HG02642 (cell line): ENCODE data around the gene ZMYM4.
A peak's percentile ranks its signal among the peaks of the same experiment; 100 is the strongest.

ENCODE experiments used
- ATAC-seq: cut with Tn5 transposase; IDR thresholded peaks from one replicate; pipeline ENCODE4 v1.9.1; 2021; ENCODE audit warnings: mild to moderate bottlenecking; ENCODE audit not compliant: unreplicated experiment, poor library complexity

The ZMYM4 gene

DNA sequence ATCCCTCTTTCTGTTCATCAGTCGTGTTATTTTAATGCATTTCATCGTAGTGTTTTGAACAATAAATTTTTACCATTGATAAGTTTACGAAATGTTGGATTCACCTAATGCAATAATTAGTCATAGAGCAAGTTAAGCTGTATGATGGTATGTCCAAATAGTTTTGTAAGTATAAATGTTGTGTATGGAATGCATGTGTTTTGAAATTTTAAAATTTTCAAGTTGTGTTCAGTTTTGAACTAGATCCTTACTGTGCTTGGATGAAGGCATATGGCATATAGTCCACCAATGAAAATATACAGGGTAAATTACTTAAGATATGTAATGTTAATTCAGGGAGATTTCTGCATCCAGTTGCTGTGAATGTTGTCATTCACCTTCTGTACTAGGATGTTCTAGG is 2.3 kb downstream of the ZMYM4 start:
- ATAC-seq = no peak

DNA sequence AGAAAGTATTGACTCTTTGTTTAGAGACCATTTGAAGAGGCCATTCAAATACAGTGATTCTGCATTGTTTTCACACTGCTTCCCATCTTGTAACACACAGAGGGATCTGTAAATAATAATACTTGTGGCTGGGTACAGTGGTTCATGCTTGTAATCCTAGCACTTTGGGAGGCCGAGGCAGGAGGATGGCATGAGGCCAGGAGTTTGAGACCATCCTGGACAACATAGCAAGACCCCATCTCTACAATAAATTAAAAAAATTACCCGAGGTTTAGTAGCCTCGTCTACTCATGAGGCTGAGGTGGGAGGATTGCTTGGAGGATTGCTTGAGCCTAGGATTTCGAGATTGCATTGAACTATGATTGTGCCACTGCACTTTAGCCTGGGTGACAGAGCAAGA is 5.7 kb downstream of the ZMYM4 start:
- no peak for ATAC-seq

DNA sequence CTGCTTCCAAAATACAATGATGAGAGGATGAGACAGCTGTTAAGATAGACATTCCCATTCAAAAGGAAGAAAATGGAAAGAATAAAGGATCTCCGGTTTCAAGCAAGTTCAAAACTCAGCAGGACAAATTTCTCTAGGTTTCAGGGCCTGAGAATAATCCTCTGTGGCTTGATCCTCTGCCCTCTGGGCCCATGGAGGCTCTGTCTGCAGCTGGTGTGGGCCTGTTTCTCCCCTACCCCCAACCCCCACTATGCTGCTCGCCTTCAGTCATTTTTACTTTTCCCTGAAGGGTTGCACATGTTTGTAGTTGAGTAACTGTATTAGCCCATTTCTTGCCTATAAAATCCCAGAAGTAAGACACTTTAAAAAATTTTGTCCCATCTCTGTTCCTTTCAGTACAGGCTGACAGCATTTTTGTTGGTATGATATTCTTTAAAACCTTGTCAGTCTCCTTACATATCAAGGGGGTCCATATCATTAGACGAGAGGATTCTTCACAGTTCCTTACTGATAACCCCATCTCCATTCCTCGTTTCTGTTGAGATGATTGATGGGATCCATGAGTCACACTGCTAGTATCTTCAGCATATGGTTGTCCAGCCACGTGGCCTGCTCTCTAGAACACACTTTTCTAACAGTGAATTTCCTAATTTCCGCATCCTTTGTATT is 10.5 kb downstream of the ZMYM4 start:
- ATAC-seq = no peak

DNA sequence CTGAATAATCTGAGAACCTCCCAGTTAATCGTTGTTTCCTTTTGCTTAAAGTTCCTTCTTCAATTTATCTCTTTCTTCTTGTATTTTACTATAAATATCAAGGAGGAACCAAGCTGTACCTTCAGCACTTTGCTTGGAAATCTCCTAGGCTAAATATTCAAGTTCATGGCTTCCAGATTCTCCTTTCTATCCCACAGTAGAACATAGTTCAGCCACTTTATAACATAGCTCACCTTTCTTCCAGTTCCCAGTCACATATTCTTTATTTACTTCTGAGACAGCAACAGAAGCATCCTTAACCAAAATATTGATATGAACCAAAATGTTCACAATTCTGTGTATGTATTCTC is 11.0 kb downstream of the ZMYM4 start:
- no peak for ATAC-seq

DNA sequence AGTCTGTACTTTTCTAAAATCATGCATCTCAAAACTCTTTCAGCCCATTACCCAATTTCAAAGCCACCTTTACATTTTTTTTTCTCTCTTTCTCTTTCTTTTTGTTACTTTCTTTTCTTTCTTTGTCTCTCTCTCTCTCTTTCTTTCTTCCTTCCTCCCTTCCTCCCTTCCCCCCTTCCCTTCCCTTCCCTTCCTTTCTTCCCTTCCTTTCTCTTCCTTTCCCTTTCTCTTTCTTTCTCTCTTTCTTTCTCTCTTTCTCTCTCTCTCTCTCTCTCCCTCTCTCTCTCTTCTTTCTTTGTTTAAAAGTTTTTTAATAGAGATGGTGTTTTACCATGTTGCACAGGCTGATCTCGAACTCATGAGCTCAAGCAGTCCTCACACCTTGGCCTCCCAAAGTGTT is 11.5 kb downstream of the ZMYM4 start:
- no peak for ATAC-seq

DNA sequence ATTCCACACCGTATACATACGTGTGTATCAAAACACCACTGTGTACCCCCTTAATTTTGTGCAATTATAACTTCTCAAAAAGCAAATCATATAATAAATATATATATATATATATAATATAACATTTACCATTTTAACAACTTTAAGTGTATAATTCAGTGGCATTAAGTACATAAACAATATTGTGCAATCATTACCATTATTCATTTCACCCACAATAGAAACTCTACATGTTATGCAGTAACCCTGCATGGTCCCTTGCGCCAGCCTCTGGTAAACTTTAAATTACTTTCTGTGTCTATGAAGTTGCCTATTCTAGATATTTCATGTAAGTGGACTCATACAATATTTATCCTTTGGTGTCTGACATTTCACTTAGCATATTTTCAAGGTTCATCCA is 13.1 kb downstream of the ZMYM4 start:
- no peak for ATAC-seq

DNA sequence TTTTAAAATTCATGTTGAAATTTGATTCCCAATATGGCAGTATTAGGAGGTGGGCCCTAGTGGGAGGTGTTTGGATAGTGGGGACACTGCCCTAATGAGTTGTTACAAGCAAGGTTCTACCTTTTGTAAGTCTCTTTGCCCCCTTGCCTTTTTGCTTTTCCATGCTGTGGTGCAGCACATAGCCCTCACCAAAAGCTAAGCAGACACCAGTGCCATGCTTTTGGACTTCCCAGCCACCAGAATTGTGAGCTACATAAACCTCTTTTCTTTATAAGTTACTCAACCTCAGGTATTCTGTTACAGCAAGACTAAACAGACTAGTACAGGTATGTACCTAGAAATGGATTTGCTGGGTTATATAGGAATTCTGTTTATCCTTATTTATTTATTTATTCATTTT is 13.7 kb downstream of the ZMYM4 start:
- no peak for ATAC-seq

DNA sequence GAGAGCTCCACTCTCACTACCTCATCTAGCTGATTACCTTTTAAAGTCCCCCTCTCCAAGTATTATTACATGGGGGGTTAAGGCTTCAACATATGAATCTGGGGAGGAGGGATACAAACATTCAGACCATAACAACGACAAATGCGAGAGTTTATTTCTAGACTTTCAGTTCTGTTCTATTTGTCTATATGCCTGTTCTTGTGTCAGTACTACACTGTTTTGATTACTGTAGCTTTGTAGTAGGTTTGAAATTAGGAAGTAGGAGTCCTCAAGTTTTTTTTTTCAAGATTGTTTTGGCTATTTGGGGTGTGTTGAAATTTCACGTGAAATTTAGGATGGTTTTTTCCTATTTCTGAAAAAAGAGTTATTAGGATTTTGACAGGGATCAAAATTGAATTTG is 16.3 kb downstream of the ZMYM4 start:
- no peak for ATAC-seq

DNA sequence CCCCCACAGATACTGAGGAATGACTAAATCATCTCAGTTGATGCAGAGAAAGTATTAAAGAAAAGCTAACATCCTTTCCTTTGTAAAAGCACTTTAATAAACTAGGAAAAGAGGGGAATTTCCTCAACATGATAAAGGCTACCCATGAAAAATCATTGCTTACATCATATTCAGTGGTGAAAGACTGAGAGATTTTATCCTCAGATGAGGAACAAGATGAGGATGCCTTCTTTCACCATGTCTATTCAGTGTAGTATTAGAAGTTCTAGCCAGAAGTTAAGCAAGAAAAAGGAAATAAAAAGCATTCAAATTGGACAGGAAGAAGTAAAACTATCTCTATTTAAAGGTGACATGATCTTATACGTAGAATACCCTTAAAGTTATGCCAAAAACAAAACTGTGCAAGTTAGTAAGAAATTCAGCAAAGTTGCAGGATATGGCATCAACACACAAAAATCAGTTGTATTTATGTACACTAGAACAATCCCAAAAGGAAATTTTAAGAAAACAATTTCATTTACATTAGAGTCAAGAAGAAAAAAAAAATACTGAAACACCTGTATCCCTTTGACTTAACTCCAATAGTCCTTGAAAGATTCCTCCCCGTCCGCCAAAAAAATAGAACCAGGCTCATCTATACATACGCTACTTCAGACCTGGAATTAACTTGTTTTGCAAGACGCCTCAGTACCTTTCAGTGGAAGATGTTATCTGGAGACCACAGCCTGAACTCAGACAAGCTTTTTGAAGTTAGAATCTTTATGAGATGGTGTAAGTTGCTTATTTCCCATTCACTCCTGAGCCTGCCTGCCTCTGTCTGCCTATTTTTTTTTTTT is 17.5 kb downstream of the ZMYM4 start:
- no peak for ATAC-seq

DNA sequence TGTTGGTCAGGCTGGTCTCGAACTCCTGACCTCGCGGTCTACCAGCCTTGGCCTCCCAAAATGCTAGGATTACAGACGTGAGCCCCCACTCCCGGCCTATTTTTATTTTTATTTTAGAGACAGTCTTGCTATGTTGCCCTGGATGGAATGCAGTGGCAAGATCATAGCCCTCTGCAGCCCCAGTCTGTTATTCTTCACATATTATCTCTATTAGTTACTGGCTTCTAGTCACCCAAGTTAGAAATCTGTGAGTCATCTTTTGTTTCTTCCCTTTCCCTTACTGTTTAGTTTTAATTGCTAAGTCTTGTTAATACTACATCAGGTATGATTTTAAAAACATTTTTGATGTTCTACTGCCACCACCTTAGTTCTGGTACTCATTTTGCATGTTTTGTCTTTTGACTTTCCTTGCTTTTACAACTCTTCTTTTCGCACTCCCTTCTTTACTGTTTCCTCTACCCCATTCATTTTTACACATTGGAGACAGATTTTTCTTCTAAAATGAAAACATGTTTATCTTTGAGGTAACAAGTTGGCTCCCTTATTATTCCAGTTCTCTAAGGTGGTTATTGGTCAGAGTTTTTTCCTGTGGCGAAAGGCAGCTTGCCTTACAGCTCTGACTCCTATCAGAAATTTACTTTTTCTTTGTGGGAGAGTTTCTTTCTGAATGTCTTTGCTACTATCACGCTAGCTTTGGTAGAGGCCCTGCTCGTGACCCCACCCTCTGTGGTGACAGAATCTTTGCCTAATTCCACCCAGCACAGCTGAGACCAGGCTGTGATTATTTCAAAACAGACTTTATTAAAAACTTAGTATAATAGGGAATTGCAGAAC is 19.5 kb downstream of the ZMYM4 start:
- ATAC-seq = no peak

DNA sequence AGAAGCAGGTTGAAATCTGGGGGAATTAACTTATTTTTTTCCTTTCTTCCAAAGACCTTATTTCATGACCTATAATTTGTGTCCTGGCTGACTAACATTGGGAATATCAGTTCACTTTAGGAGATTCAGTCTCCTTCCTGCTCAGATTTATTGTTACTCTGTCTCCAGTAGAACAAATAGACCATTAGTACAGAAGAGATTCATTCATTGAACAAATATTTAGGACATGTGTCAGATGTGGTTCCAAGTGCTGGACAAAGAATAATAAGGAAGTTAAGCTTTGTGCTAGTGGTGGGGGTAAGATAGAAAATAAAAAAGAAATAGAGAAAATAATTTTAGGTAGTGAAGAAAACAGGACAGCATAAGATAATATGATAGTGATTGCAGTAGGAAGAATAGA is 20.3 kb downstream of the ZMYM4 start:
- ATAC-seq = no peak

DNA sequence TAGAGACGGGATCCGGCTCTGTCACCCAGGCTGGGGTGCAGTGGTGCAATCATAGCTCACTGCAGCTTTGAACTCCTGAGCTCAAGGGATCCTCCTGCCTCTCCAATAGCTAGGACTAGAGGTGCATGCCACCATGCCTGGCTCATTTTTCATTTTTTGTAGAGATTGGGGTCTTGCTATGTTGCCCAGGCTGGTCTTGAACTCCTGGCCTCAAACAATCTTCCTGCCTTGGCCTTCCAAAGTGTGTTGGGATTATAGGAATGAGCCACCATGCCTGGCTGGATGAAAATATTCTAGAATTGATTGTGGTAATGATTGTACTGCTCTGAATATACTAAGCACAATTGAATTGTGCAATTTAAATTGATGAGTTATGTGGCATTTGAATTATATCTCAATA is 21.9 kb downstream of the ZMYM4 start:
- ATAC-seq = no peak

DNA sequence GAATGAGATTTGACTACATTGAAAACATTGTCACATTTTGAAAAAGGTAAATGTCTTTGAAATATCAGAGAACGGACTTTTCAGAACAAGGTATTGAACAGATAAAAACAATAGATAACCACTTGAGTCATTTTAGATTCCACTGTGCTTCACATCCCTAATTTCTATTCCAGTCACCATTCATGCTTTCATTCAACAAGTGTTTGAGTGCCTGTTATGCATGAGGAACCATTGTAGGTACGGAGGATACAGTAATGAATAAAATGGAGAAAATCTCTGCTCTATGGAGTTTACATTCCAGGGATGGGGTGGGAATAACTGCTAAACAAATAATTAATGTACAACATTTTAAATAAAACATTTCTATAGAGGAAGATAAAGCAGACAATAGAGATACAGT is 26.3 kb downstream of the ZMYM4 start:
- ATAC-seq = no peak

DNA sequence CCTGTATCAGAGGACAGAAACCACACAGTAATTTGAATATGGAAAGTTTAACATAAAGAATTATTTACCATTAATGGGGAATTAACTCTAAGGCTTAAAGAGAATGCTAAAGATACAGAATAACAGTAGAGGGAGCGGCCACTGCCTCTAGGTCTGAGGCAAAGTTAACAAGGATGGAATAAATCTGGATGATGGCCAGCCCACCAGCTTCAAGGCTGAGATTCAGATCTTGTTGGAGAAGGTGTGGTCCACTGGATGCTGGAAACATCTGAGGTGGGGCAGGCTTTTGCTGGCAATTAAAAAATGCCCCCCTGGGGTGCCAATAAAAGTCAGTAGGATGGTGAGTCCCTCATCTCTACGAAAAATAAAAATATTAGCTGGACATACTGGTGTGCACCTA is 29.4 kb downstream of the ZMYM4 start:
- no peak for ATAC-seq

DNA sequence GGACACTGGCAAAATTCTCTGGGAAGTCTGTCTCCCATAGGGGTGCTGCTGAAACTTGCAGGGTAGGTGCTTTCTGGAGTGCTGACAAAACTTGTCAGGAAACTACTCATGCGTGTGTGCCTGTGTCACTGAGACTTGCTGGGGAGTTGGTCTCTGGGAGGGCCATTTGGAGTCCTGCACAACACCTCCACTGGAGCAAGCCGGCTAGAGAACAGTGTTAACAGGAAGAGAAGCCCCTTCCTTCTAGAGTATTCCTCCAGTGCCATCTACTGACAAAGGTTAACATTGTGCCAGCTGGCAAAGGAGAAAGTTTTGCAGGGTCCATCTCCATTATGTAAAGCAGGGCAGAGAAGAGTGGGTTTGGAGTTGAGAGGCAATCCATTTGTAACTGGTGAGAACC is 30.0 kb downstream of the ZMYM4 start:
- ATAC-seq = peak; percentile 62

DNA sequence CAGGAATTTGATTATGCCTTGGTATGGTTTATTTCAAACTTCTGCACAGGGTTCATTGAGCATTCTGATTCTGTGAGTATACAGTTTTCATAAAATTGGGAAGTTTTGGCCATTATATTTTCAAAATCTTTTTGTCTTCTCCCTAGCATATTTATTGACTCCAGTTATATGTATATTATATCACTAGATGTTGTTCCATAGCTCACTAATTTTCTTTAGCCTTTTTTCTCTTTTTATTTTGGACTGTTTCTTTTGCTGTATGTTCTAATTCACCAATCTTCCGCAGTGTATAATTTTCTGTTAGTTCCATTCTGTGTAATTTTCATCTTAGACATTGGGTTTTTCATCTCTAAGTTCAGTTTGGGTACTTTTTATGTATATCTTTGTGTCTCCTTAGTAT is 31.9 kb downstream of the ZMYM4 start:
- ATAC-seq = no peak

DNA sequence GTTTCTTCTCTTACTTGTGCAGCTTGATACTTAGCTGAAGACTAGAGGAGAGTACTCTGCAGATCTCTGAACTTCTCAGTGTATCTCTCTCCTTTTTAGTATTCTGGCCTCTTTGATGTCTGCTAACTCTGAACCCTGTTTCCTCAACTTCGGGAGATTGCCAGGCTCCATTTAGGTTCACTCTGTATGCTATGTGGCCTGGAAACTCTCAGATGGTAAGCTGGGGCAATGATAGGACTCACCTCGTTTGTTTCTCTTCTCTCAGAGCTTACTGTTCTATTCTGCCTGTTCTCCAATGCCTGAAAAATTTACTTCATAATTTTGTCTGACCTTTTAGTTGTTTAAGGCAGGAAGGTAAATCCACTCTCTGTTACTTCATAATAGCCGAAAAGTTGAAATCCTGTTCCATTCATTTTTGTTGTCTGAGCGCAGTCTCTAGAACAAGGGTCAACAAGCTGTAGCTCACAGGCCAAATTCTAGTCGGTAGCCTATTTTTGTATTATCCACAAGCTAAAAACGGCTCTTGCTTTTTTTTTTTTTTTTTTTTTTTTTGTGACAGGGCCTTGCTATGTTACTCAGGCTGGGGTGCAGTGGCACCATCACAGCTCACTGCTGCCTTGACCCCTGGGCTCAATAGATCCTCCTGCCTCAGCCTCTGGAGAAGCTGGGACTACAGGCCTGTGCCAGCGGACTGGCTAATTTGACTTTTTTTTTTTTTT is 33.3 kb downstream of the ZMYM4 start:
- no peak for ATAC-seq

DNA sequence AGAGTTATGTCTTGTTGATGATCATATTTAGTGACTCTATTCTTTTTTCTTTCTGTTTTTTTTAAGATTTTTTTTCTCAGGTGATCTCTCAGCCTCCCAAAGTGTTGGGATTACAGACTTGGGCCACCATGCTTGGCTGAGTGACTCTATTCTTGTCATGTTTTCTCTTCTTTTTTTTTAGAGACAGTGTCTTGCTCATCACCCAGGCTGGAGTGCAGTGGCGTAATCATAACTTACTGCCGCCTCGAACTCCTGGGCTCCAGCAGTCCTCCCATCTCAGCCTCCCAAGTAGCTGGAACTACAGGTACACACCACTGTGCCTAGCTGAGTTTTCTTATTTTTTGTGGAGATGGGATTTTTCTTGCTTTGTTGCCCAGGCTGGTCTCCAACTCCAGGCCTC is 36.9 kb downstream of the ZMYM4 start:
- no peak for ATAC-seq

DNA sequence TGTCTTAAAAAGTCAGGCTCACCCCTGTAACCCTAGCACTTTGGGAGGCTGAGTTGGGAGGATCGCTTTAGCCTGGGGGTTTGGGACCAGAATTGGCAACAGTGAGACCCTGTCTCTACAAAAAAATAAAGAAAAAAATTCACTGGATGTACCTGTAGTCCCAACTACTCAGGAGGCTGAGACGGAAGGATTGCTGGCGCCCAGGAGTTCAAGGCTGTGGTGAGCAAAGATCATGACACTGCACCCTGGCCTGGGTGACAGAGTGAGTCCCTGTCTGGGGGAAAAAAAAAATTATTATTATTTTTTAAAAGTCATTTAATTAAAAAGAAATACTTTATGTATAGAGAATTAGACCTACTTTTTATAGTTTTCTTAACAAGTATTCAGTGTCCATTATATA is 47.1 kb downstream of the ZMYM4 start:
- no peak for ATAC-seq

DNA sequence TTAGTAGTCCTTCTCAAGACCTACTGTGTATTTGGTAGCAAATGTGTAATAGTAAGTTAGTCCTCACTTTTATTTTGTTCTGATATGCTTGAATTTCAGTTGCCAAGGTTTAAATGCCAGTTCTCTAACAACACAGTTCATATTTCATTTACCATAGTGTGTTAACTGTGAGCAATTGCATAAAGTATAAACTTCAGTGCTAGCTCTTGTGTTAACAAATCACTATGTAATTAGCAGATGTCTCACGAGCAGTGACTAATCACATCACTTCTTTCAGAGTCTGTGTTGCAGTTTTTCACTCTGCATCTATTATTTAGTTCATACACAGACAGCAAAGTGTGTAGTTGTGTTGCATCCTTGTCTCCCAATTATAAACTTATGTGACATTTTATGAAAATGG is 47.8 kb downstream of the ZMYM4 start:
- ATAC-seq = no peak
